Measurements from ENCODE around the gene MYO5A.

Gene MYO5A

DNA sequence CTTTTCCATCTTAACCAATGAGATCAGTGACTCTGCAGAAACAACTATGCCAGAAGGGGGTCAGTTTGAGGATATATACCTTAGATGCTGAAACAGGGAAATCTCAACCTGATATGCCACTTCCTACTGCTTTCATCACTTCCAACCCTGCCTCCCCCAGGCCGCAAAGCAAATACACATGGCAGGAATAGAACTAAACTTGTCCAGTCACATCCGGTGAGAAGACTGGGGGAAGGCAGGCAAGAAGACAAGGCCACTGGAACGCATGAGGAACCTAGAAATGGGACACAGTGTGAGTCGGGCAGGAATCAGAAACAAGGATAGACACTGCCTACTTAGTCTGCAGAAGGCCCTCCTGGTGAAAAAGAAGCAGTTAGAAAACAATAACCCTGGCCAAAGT, 90.6 kb downstream of the MYO5A start:
- no peak for TF ChIP-seq CTCF (IDR thresholded peaks at IDR 0.05; ENCODE audit: extremely low read depth, missing control alignments)
- DNase-seq (ENCODE audit: low spot score) = no peak

DNA sequence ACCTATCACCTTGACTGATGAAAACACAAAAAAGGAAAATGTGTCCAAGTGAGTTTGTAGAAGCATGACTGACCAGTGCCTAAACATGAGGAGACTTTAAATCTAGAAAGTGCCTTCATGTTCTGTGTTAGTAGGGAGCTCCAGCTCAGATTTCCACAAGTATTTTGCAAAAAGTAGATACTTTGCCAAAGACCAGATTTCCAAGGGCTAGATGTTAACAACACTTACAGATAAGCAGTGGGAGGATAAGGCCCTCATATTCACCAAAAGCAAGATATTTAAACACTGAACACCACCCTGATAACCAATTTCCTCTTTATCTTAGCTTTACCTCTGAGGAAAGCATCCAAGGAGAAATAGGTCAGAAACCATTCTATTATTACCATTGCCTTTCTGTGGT, 91.0 kb downstream of the MYO5A start:
- TF ChIP-seq CTCF (IDR thresholded peaks at IDR 0.05; ENCODE audit: extremely low read depth, missing control alignments) = no peak
- no peak for DNase-seq (ENCODE audit: low spot score)

GRCh38 chr15:52436981-52437380, 91.7 kb downstream of the MYO5A start:
- no peak for DNase-seq (ENCODE audit: low spot score)
- no peak for TF ChIP-seq CTCF (IDR thresholded peaks at IDR 0.05; ENCODE audit: extremely low read depth, missing control alignments)

DNA sequence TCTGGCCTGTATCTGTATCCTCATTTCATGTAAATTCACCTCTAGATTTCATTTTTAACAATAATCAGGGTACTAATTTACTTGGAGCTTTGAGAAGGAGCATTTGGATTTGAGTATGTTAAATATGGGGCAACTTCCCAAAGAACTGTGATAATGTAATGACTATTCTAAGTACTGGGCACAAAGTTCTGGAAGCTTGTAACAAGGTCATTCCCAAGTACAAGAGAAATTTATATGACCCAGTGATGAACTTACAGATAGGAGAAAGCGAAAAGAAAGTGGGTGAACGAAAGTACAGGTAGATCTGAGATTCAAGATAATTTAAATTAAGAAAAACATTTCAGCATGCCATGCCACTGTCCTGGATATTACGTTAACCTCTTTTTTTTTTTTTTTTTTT, 93.8 kb downstream of the MYO5A start:
- DNase-seq (ENCODE audit: low spot score) = no peak
- no peak for TF ChIP-seq CTCF (IDR thresholded peaks at IDR 0.05; ENCODE audit: extremely low read depth, missing control alignments)

- TF ChIP-seq CTCF (IDR thresholded peaks at IDR 0.05; ENCODE audit: extremely low read depth, missing control alignments) = no peak
- DNase-seq (ENCODE audit: low spot score) = no peak
Observed at GRCh38 chr15:52428297-52428696, 100.4 kb downstream of the MYO5A start.

- DNase-seq (ENCODE audit: low spot score) = peak; percentile 30
- no peak for TF ChIP-seq CTCF (IDR thresholded peaks at IDR 0.05; ENCODE audit: extremely low read depth, missing control alignments)
Observed at GRCh38 chr15:52427804-52428203, 100.9 kb downstream of the MYO5A start.

- DNase-seq (ENCODE audit: low spot score) = no peak
- TF ChIP-seq CTCF (IDR thresholded peaks at IDR 0.05; ENCODE audit: extremely low read depth, missing control alignments) = no peak
Observed at GRCh38 chr15:52424856-52425431, 103.7 kb downstream of the MYO5A start.

Data from GM20000 (cell line).